SK-N-MC (cell line): Measurements from ENCODE around the gene IQCB1.

ENCODE experiments used
- EZH2 ChIP-seq: fragments of 200-600 bp; sonication (generic); IDR thresholded peaks from one replicate; pipeline ENCODE4 v1.6.1; 2017; ENCODE audit warnings: antibody characterized with exemption
- POLR2AphosphoS5 ChIP-seq: IDR thresholded peaks from 2 replicates; pipeline ENCODE4 v1.6.1; 2012; ENCODE audit warnings: mild to moderate bottlenecking, low read depth, low read length, borderline replicate concordance

DNA sequence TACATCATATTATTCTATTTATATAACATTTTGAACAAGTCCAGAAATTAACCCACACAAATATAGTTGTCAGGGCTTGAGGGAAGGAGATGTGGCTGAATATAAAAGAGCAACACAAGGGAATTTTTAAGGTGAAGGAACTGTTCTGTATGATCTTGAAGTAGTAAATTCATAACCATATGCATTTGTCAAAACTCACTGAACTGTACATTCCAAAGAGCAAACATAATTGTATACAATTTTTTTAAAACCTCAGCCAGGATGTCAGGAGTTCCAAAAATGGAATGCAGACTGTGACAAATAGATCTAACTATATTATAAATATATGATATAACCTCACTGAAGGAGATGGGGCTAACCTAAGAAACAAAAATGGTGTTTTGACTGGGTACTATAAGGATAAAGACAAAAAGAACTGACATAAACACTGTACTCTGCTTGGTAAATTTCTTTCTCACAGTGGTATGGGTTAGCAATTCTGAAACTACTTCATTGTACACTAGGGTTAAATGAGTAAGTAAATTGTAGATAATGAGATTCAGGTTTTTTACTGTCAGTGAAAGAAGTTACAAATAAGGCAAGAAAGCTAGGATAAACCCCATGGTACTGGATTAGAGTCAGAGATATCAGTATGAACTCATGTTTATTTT, 99.7 kb downstream of the IQCB1 start:
- TF ChIP-seq EZH2 (no peak), POLR2AphosphoS5 (no peak)
